ENCODE data around the gene FKBP14. TPM values are rescaled to one million over a fixed set of nuclear protein-coding genes. Genes with fewer than 3 reads are reported as not detected.
A peak's percentile ranks its signal among the peaks of the same experiment; 100 is the strongest.

The FKBP14 gene
- total RNA-seq, 1 donor from 2014 or later = 7.3 TPM

GRCh38 chr7:29991937-29992336, 34.6 kb downstream of the FKBP14 start:
- Histone ChIP-seq H3K36me3 (no peaks in the 10 kb centered on the region), H3K27me3 (no peaks in the 10 kb centered on the region), H3K4me1 (peaks cover 0 to 7% of the 10 kb centered on the region in 2 donors), H3K9me3 (peaks cover 8 to 15% of the 10 kb centered on the region in 2 donors), H3K4me3 (no peak overlapping the region), H3K27ac (no peak overlapping the region)
- TF ChIP-seq CTCF (IDR thresholded peaks at IDR 0.05) = no peak
- intact Hi-C loops (cut with DNase I) = no loop called here
- no peak for DNase-seq (ENCODE audit: low spot score in 2 of 2)

DNA sequence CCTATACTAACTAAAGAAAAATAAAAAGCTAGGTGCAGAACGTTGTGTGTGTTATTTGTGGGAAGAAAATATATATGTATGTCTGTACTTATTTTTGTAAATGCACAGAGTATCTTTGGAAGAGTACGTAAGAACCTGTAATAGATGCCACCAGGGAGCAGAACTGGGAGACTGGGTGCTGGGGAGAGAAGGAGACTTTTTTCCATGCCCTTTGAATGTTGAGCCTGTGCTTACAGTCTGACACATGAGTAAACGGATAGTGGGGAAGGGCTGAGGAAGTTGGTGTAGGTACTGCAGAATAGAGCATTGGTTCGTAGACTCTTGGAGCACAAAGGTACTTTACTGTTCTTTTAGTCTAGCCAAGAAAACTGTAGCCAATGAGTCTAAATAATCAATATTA, 35.6 kb downstream of the FKBP14 start:
- Histone ChIP-seq H3K27ac (no peak overlapping the region), H3K36me3 (no peaks in the 10 kb centered on the region), H3K4me3 (no peak overlapping the region), H3K27me3 (no peaks in the 10 kb centered on the region), H3K9me3 (peaks cover 8 to 15% of the 10 kb centered on the region in 2 donors), H3K4me1 (peaks cover 0 to 8% of the 10 kb centered on the region in 2 donors)
- DNase-seq (ENCODE audit: low spot score in 2 of 2) = no peak
- intact Hi-C loops (cut with DNase I) = no loop called here
- TF ChIP-seq CTCF (IDR thresholded peaks at IDR 0.05) = no peak

GRCh38 chr7:29989257-29989995, 37.1 kb downstream of the FKBP14 start, which contains the start of gene SCRN1:
Gene SCRN1 (minus strand): TSS chr7:29989801. CDS start chr7:29969067, 20,734 bp downstream.
- H3K27ac ChIP-seq = peak within 1 kb of the TSS; percentile 97
- intact Hi-C loops (cut with DNase I) = loop anchor here (1.0 to 10.0 kb wide), 2 partner anchors 146 to 295 kb away; partner anchors contain the start of gene ZNRF2
- peak within 1 kb of the TSS; percentile 94 to 97 for H3K4me3 ChIP-seq
- peaks cover 8 to 13% of the 10 kb centered on the region in 2 donors for H3K9me3 ChIP-seq
- peaks cover 0 to 9% of the 10 kb centered on the region in 2 donors for H3K4me1 ChIP-seq
- H3K36me3 ChIP-seq = no peaks in the 10 kb centered on the region
- peak in 1 of 3 experiments; percentile 26 for TF ChIP-seq CTCF (IDR thresholded peaks at IDR 0.05)
- H3K27me3 ChIP-seq = no peaks in the 10 kb centered on the region
- DNase-seq (ENCODE audit: low spot score in 2 of 2) = peak in 1 of 2 donors; percentile 66

DNA sequence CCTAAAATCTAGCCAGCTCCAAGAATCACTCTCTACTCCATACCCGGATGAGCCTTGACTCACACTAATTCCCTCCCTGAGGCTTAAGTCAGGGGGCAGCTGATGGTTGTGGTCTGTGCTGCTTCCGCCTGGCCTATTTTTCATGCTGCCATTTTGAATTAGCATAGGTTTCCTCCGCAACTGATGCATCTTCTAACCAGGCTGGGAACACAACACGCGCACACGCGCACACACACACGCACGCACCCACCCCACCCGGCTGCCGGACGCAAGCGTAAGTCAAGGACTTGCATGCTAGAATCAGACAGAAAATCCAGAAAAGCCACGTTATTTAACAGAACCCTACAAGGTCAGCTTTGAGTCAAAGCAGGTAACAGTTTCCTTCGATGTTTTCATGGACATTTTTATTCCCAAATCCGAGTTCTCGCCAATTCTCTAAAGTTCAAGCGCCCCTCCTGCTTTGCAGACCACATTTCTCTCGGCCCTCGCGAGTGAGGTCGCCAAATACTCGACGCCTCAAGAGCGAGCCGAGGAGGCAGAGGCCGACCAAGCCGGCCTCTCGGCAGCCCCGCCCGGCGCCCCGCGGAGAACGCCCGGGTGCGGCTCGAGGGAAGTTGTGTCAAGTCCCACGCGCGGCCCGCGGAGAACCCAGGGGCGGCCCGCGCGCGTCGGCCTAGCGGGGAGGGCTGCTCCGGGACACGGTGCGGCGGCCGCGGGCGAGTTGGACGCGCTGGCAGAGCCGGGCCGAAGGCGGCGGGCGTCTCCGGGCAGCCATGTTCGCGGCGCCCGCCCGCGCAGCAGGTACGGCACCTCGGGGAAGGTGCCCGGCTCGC, 37.9 kb downstream of the FKBP14 start:
- H3K27me3 ChIP-seq = no peaks in the 10 kb centered on the region
- intact Hi-C loops (cut with DNase I) = loop anchor here (1.0 to 10.0 kb wide), 3 partner anchors 38 to 296 kb away; partner anchors contain the start of genes FKBP14 and ZNRF2
- H3K4me3 ChIP-seq = peak overlapping the region; percentile 94 to 97
- no peaks in the 10 kb centered on the region for H3K36me3 ChIP-seq
- peaks cover 5% of the 10 kb centered on the region in 2 donors for H3K9me3 ChIP-seq
- DNase-seq (ENCODE audit: low spot score in 2 of 2) = peak in 1 of 2 donors; percentile 68
- peaks cover 0 to 9% of the 10 kb centered on the region in 2 donors for H3K4me1 ChIP-seq
- no peak for TF ChIP-seq CTCF (IDR thresholded peaks at IDR 0.05)
- H3K27ac ChIP-seq = peak overlapping the region; percentile 97

DNA sequence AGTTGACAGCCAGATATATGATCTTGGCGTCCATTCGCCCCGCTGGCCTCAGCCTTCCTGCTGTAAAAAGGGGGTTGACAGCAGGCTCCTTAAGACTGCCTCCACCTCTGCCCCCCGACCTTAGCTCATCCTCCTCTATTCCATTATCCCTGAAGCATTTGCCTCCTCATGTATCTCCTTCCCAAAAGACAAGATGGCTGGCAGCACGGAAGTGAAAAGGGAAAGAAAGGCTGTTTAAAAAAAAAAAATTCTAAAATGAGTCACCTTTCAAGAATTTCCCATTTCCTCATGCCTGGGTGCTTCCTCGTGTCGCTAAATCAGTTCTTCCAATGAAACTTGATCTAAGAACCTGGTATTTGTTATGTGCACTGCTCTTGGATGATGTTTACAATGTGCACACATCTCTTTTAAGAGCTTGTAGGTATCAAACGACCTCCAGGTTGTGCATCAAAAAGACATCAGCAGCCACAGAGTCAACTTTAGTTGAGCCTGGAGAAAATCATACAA, 38.6 kb downstream of the FKBP14 start:
- DNase-seq (ENCODE audit: low spot score in 2 of 2) = no peak
- intact Hi-C loops (cut with DNase I) = loop anchor here (1.0 to 10.0 kb wide), 3 partner anchors 38 to 297 kb away; partner anchors contain the start of genes FKBP14 and ZNRF2
- TF ChIP-seq CTCF (IDR thresholded peaks at IDR 0.05) = no peak
- H3K4me3 ChIP-seq = peak overlapping the region; percentile 94 to 97
- H3K27me3 ChIP-seq = no peaks in the 10 kb centered on the region
- H3K4me1 ChIP-seq = peaks cover 0 to 9% of the 10 kb centered on the region in 2 donors
- no peaks in the 10 kb centered on the region for H3K9me3 ChIP-seq
- no peaks in the 10 kb centered on the region for H3K36me3 ChIP-seq
- H3K27ac ChIP-seq = peak overlapping the region; percentile 97
